ENCODE data around the gene RBP3. TPM values are rescaled to one million over a fixed set of nuclear protein-coding genes. Genes with fewer than 3 reads are reported as not detected.

Gene RBP3
- total RNA-seq, 2 donors from 2014 or later = not detected

- intact Hi-C loops (cut with DNase I) = no loop called here
- ATAC-seq (no peak), DNase-seq (no peak)
Observed at GRCh38 chr10:47404937-47405336, 56.8 kb downstream of the RBP3 start.

- DNase-seq = no peak
- intact Hi-C loops (cut with DNase I) = no loop called here
- ATAC-seq = no peak
Observed at GRCh38 chr10:47405857-47406547, 57.8 kb downstream of the RBP3 start.

DNA sequence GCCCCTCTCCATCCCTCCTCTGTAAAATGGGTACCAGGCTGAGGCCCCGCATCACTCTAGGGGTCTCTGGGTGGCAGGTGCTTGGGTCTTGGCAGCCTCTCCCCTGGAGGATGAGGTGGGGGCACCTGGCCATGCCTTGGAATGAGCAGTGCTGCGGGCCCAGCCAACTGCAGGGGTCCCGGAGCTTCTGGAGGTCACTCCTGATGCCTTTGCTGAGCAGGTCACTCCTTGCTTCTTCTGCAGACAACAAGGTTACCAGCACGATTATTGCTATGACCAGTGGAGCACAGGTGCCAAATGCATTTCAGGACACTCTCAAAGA is 58.3 kb downstream of the RBP3 start:
- ATAC-seq (no peak), DNase-seq (no peak)
- intact Hi-C loops (cut with DNase I) = no loop called here

GRCh38 chr10:47406870-47407691 is 58.9 kb downstream of the RBP3 start:
- ATAC-seq (peak in 1 of 2 donors; percentile 30), DNase-seq (no peak)
- intact Hi-C loops (cut with DNase I) = no loop called here

Other genes starting within 250 kb of the RBP3 start
- 1 to 10 TPM in 1 of 2 donors, under 1 TPM in 1; 0.89 to 1.4 TPM for gene GDF10, start 48.2 kb upstream of the RBP3 start, total RNA-seq
- not detected for gene GDF2, start 25.9 kb upstream of the RBP3 start, total RNA-seq
- not detected for gene ZNF488, start 35.9 kb downstream of the RBP3 start, total RNA-seq
- gene ANXA8, start 135.8 kb downstream of the RBP3 start, total RNA-seq = 1 to 10 TPM; 4.1 to 7.0 TPM
- gene FAM25G, start 143.3 kb downstream of the RBP3 start, total RNA-seq = not detected
- gene AGAP9, start 175.3 kb downstream of the RBP3 start, total RNA-seq = 1 to 10 TPM; 2.6 to 2.7 TPM